ENCODE results near the gene CUTA.

DNA sequence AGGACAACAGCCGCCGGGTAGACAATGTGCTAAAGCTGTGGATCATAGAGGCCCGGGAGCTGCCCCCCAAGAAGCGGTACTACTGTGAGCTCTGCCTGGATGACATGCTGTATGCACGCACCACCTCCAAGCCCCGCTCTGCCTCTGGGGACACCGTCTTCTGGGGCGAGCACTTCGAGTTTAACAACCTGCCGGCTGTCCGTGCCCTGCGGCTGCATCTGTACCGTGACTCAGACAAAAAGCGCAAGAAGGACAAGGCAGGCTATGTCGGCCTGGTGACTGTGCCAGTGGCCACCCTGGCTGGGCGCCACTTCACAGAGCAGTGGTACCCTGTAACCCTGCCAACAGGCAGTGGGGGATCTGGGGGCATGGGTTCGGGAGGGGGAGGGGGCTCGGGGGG lies 19.8 kb upstream of the CUTA start:
- TF ChIP-seq POLR2A (IDR thresholded peaks at IDR 0.05): no peak
- TF ChIP-seq, protein P1, sequence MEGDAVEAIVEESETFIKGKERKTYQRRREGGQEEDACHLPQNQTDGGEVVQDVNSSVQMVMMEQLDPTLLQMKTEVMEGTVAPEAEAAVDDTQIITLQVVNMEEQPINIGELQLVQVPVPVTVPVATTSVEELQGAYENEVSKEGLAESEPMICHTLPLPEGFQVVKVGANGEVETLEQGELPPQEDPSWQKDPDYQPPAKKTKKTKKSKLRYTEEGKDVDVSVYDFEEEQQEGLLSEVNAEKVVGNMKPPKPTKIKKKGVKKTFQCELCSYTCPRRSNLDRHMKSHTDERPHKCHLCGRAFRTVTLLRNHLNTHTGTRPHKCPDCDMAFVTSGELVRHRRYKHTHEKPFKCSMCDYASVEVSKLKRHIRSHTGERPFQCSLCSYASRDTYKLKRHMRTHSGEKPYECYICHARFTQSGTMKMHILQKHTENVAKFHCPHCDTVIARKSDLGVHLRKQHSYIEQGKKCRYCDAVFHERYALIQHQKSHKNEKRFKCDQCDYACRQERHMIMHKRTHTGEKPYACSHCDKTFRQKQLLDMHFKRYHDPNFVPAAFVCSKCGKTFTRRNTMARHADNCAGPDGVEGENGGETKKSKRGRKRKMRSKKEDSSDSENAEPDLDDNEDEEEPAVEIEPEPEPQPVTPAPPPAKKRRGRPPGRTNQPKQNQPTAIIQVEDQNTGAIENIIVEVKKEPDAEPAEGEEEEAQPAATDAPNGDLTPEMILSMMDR (IDR thresholded peaks at IDR 0.05): no peak

Data from right lobe of liver (tissue), 4 donors.